ENCODE results near the gene CACNA1C.
A peak's percentile ranks its signal among the peaks of the same experiment; 100 is the strongest.

The CACNA1C gene

DNA sequence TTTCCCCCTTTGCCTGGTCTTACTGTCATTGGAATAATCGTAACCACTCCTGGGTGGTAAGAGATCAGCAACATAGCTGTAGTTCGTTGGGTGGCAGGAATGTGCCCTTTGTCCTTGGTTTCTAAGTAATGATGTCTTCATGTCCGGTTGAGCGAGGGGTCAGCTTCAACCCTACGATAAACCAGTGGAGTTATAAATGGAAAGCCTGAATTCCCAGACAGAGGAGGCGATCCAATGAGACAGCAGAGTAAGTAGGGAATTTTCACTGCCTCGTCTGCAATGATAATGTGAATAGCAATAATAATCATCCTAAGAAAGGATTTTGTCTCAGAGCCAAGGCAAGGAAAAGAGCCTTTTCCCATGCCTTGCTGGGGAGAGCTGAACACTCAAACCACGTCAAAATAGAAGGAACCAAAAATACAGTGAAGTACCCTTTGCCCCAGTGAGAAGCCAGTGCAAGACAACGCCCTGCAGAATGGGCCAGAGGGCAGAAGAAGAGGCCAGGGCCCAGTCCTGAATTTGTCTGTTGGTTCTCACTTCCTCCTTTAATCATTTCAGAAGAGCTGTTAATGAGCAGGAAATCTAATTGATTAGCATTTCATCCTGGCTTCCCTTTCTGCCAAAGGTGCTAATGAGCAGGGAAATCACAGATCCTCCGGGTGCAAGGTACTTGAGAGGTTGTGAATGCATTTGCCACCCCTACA, 330.7 kb downstream of the CACNA1C start:
- no peak for DNase-seq (ENCODE audit: low read depth in 4 of 4, low spot score in 1 of 4)

DNA sequence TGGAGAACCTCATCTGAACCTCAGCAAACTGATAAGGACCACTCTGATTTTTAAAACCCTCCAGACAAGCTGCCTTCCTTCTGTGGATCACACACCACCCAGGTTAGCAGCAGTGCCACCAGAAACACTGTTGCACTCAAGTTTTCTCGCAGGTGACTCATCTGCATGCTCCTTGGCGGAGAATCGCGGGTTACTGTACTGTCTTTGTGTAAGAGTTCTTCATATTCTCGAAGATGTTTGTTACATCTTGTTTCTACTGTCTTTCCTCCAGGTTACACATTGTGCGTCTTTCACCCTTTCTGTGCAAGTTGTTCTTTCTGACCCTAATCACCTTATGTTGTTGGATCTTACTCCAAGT, 331.2 kb downstream of the CACNA1C start:
- DNase-seq (ENCODE audit: low read depth in 4 of 4, low spot score in 1 of 4) = no peak

DNA sequence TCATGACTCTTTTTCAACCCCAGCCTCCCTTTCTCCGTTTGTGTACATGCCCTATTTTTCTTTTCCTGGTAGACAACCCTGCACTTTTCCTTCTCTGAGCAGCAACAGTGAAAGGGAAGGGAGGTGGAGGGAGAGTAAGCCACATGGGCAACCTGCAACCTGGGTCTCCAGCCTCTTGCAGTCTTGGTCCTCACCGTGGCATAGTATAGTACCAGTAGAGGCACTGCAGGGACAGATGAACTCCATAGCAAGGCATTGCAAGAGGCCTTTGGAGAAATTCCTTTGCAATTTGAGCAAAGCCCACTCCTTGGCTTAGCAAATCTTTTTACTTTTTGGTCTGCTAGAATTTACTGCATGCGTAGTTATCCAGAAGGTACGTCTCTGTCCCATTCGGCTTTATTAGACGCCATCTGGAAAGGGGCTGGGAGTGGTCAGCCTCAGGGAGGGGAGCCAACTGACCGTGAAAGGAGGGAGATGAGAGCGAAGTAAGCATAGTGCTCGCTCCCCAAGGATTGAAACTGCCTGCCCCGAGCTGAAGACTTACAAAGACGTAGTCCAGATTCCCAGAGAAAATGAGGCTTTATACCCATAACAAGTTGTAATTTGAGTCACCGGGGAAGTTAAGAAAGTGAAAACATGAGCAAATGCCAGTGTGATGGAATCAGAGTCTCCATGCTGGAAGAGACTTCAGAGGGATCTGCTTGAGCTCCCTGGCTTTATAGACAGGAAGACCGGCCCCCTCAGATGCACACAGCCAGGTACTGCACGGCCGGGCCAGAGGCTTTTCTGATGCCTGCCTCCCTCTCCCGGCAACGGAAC, 332.0 kb downstream of the CACNA1C start:
- no peak for DNase-seq (ENCODE audit: low read depth in 4 of 4, low spot score in 1 of 4)

DNA sequence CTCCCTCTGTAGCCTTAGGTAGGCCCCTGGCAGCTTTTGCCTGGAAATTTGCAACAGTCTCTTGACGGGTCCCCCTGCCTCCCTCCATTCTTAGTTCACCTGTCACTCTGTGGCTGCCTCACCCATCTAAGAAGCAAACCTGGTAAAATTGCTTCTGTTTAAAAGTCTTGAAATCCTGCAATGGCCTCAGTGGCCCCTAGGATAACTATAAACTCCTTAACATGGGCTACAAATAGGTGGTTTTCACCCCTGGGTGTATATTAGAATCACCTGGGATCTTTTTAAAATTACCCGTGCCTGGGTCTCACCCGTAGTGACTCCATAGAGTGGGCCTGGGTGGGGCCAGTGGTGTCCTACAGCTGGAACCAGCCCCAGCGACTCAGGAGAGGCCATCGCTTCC, 332.7 kb downstream of the CACNA1C start:
- DNase-seq (ENCODE audit: low read depth in 4 of 4, low spot score in 1 of 4) = no peak

DNA sequence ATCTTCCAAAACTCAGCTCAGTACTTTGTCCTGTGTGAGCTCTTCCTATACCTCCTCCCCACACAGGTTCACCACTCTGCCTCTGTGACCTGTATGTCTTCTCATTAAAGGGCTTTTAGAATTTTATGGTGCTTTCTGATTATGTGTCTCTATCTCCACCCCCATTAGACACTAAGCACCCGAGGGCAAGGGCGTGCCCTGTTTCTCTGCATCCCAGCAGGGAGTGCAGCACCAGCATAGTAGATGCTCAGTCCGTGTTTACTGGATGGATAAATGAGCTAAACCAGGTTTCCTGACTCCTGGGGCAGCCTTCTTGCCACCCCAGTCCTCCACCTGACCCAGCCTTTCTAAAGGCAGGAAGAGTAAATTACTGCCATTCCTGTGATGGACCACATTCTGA, 333.8 kb downstream of the CACNA1C start:
- no peak for DNase-seq (ENCODE audit: low read depth in 4 of 4, low spot score in 1 of 4)

DNA sequence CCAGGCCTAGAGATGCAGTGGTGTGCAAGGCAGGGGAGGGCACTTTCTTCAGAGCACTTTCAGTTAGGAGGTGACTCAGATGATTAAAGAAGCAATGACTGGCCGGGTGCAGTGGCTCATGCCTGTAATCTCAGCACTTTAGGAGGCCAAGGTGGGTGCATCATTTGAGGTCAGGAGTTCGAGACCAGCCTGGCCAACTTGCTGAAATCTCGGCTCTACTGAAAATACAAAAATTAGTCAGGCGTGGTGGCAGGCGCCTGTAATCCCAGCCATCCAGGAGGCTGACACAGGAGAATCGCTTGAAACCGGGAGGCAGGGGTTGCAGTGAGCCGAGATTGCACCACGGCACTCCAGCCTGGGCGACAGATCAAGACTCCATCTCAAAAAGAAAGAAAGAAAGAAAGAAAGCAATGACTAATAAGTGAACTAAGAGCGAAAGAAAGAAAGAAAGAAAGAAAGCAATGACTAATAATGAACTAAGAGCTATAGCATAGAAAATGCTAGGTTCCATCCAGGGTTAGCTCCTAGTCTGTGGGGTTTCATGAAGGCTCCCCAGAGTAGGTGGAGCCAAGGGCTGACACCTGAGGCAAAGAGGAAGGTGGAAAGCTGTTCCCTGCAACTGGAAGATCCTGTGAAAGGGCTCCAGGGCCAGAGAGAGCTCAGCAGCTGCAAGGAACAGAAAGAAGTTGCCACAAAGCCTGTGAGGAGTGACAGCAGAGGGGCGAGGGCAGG, 334.5 kb downstream of the CACNA1C start:
- DNase-seq (ENCODE audit: low read depth in 4 of 4, low spot score in 1 of 4) = peak in 1 of 4 experiments; percentile 14

DNA sequence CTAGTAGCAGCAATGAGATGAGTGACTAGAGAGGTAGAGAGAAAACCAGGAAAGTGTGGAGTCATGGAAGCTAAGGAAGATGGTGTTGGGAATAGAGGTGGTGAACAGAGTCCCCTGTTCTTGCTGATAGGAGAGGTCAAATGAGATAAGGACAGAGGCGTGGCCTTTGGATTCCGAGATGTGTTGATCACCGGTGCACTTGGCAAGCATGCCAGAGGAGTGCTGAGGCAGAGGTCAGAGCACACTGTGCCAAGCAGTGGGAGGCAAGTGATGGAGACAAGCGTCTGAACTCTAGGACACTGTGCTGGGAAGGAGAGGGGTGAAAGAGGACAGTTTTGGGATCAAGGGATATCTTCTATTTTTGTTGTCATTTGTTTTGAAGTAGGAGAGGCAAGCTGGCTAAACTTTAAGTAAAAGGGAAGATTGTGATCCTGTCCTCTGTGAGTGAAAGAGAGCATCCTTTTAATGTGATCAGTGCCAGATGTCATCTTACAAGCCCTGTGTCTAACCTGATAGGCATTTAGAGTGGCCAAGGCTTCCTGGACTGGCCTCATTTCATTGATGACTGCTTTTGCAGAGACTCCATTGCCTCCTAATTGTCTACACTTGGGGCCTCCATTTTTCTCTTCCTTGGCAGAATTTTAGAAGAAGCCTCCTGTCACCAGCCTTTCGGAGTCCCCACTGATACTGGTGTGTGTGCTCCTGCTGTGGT, 336.4 kb downstream of the CACNA1C start:
- DNase-seq (ENCODE audit: low read depth in 4 of 4, low spot score in 1 of 4) = no peak

DNA sequence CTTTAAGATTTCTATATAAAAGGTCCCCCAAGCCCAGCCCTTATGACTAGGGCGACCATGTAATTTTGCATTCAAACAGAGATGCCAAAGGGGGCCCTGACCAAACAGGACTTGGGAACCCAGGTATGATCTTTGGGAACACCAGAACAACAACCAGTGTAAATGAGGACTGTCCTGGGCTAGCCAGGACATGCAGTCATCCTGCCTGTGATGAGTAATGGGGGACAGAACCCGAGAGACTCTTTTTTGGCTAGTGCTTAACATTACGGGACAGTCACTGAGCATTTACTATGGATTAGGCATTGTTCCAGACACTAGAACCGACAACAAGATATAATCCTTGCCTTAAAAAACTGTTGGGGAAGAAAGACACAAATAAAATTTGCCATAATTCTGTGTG, 337.3 kb downstream of the CACNA1C start:
- no peak for DNase-seq (ENCODE audit: low read depth in 4 of 4, low spot score in 1 of 4)

DNA sequence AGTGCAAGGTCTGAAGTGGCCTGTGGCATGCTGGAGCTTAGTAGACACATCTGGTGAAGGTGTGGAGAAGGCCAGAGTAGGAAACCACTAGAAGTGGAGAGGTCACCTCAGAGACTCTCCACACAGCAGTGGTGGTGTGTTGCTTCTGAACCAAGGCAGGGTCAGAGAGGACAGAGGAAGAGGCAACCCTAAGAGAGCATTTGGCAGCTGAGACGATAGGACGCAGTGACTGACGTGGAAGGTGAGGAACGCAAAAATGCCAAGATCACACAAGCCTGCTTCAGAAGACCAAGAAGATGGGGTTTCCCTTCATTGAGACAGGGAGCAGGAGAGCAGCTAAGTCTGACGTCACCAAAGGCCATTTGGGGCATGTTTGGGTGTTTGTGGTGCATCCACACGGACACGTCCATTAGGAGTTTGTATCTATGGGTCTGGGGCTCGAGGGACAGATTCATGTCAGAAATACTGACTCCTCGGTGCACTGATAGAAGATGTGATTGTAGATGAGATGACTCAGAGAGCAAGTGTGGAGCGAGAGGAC, 338.1 kb downstream of the CACNA1C start:
- no peak for DNase-seq (ENCODE audit: low read depth in 4 of 4, low spot score in 1 of 4)

DNA sequence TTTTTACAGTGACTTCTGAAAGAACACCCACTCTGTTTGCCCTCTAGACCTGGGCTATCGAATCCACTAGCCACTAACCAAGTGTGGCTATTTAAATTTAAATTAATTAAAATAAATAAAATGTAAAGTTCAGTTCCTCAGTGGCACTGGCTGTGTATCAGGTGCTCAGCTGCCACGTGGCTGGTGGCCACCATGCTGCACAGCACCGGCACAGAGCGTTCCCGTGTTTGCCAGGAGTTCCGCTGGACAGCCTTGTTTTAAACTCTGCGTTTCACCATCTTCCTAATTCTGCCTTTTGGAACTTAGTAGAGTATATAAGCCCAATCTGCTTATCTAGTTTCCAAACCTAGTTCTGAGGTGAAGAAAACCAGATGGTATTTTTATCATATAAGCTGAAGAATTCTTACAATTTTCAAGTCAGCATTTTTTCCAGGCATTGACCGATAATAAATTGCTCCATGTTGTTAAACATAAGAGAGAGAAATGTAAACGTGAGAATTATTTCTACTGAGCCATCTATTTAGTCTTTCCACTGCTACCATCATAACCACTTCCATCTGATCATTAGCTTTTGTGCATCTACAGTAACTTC, 339.0 kb downstream of the CACNA1C start:
- DNase-seq (ENCODE audit: low read depth in 4 of 4, low spot score in 1 of 4) = no peak

DNA sequence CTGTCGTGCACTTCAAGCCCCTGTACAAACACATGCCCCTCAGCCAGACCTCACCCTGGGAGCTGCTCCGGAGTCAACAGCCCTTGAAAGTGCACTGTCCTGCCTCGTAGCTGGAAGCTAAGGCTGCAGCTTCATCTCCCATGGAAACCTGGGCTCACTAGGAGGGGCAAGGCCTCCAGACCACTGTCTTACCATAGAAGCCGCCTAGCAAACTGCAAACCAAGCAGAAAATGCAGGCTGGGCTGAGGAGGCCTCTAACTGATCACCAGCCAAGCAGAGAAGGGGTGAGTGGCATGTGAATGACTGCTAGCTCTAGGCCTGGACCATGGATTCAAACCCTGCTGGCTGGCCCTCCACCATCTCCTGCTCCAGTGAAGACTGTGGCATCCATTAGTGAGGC, 340.2 kb downstream of the CACNA1C start:
- no peak for DNase-seq (ENCODE audit: low read depth in 4 of 4, low spot score in 1 of 4)

DNA sequence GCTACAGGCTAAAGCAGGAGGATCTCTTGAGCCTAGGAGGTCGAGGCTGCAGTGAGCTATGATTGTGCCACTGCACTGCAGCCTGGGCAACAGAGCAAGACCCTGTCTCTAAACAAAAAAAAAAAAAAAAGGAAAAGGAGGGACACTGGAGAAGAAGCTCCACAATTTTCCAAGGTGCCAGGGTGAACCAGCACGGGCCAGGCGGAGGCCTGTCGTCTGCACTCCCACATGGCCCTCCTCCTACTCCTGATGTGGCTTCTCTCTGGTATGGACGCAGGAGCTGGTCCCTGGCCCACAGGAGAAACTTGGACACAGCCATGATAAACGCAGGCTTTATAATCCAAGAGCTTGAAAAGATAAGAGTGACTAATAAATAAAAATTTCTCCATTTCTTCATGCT, 341.2 kb downstream of the CACNA1C start:
- no peak for DNase-seq (ENCODE audit: low read depth in 4 of 4, low spot score in 1 of 4)

DNA sequence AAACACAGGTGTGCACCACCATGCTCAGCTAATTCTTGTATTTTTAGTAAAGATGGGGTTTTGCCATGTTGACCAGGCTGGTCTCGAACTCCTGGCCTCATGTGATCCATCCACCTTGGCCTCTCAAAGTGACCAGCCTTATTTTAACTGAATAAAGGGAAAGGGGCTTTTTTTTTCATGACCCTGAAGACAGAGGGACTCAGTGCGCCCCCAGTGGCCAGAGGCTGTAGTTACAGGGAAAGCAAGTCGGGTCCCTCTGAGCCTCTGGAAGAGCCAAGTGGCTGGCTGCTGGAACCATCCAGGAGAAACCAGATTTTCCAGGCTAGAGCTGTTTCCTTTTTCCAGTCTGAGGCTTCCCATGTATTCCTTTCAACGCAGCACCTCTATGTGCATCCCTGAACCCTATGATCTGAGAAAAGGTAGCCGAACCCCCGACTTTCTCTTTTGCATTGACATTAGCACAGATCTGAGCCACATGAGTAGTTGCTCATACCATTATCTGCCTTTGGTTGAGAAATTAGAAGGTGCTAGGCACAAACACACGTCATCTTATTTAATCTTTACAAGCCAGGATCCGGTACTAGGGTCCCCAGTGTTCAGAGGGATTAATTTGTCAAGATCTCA, 342.7 kb downstream of the CACNA1C start:
- peak in 2 of 4 experiments; percentile 13 to 21 for DNase-seq (ENCODE audit: low read depth in 4 of 4, low spot score in 1 of 4)

DNA sequence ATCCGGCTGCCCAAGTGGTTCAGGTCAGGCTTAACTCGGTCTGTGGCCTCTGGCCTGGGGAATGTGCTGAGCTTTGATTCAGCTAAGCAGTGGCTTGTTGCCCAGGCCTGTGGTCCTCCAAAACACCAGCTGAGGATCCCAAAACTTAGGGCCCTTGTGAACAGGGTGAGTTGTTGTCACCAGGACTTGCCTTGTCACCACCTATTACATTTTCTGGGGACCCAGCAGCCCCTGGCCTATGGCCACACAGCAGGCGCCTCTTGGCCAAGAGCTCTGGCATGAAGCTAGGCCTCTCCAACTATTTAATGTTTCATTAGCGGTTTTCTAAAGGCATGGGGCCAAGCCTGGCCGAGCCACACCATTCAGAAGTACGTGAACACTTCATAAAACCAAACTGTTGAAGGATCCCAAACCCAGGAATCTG, 343.7 kb downstream of the CACNA1C start:
- DNase-seq (ENCODE audit: low read depth in 4 of 4, low spot score in 1 of 4) = no peak

DNA sequence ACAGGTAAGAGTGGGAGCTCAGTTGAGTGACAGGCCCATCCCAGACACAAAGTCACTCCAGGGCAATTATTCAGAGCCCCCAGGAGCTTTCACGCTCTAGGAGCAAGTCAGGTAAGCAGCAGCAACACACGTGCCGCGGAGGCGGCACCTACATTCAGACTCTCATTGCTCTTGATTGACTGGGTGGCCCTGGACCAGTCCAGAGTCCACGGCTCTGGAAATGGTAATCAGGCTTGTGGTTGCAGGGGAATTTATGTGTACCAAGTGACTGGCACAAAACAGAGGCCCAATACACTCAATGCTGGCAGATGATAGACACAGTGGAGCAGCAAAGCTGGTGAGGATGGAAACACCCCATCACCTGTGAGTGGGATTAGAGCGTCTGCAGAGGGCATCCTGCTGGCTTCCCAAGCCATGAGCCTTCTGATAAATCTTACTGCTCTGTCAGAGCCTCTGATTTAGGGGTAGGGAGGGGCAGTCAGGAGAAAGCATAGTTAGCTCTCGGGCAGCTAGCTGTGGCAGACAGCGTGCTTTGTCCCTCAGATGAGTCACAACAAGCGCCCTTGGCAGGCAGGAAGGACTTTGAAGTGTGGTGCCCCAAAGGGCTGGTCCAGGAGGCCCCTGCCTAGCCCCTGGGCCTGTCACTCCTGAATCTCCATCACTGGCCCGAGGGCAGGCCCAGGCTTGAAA, 344.7 kb downstream of the CACNA1C start:
- DNase-seq (ENCODE audit: low read depth in 4 of 4, low spot score in 1 of 4) = no peak

DNA sequence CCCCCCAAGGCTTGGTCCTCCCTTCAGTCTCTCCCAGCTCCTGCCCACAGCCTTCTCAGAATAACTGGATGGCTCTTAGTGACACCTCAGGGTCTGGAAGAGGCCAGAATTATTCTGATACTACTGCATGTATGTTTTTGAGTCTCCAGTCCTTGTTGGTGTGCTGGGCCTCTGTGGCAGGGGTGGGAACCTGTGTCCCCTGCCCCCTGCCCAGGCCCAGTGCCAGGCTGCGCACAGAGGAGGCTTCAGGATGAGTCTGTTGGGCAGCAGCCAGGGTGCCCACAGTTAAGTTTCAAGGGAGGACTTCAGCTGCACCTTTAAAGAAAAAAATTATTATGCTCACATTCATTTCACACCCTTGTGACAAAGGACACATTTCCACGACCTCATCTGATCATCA, 348.3 kb downstream of the CACNA1C start:
- no peak for DNase-seq (ENCODE audit: low read depth in 4 of 4, low spot score in 1 of 4)

DNA sequence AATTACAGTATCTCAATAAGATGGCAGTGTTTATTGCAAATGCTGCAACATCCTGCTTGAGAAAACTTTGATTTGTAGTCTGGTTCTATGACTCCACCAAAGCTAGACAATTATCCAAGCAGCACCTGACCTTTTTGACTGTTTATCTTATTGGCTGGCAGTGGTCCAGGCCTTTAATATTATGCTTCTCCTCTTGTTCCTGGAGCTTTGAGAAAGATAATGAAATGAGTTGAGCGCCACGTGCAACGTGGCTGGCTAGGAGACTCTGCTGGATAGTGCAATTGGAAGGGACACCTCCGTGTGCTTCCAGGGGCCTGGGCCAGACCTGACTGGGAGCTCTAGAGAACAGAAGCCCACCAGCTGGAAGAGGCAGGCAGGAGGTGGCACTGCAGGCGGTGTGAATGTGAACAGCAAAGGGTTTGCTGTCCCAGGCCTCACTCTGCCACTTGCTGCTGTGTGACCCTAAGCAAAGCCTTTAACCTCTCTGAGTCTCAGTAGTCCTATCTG, 349.3 kb downstream of the CACNA1C start:
- DNase-seq (ENCODE audit: low read depth in 4 of 4, low spot score in 1 of 4) = no peak

DNA sequence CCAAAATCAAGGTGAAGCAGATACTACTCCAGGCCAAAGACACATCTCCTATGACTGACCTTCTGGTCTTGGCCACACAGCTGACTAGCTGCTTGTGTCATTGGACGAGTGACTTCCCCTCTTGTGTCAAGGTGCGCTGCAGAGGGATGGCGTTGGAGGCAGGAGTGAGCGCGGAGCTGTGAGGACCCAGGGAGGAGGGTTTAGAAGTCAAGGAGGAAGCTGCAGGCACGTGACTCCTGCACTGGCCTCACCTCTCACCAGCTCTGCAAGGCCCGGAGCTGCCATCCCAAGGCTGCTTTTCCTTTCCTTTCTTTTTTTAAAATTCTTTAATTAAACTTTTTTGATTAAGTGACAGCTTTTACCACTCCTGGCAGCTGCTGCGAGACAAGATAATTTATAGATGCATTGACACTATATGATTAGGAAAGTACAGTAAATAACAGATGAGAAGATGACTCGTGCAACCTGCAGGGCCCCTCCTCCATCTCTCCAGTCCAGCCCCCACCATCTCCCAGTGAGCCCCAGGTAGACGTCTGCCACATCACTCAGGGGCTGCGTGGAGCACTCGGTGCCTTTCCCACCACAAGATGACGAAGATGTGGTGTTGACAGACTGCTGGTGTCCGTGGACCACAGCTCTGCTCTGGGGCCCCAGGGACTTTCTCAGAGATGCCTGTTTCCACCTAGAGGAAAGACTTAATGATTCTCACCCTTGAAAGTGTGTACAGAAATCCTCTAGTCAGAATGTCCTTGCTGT, 350.6 kb downstream of the CACNA1C start:
- no peak for DNase-seq (ENCODE audit: low read depth in 4 of 4, low spot score in 1 of 4)

DNA sequence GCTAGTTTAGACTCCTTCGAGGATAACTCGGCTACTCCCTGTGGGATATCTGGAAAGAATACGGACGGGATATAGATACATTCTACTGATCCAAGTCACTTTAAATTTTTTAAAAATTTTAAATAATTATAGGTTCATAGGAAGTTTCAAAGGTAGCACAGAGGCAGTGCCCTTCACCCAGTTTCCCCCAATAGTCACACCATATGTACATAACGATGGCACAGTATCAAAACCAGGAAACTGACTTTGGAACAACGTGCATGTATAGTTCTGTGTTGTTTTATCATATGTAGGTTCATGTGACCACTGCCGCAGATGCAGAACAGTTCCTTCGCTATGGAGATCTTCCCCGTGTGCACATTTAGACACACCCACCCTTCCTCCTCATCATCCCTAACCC, 352.3 kb downstream of the CACNA1C start:
- no peak for DNase-seq (ENCODE audit: low read depth in 4 of 4, low spot score in 1 of 4)

Measured in stimulated activated CD4-positive, alpha-beta T cell treated with anti-CD3 and anti-CD28 coated beads, Interleukin-1b, Interleukin-23, amount 100 ng/mL, for 24 hours (primary cell).